Liver (tissue), 9 donors: ENCODE measurements around the gene IL21R. TPM values are rescaled to one million over a fixed set of nuclear protein-coding genes. Genes with fewer than 3 reads are reported as not detected.

ENCODE experiments used
- DNase-seq: peaks from one replicate; pipeline ENCODE4 v3.0.0-alpha.2; 2017; ENCODE audit warnings: low spot score
- H3K27ac ChIP-seq, 2 donors: one replicate each; pipeline ENCODE4 v1.7.0; 2013; ENCODE audit warnings: inconsistent platforms in 2 of 2, low read length in 2 of 2, control low read depth in 1 of 2, low read depth in 1 of 2, mild to moderate bottlenecking in 1 of 2
- H3K27me3 ChIP-seq, 4 donors: one replicate each; pipeline versions ENCODE4 v1.6.1 to v1.7.0; 2013; ENCODE audit warnings: low read length in 3 of 4, inconsistent platforms in 1 of 4, mild to moderate bottlenecking in 1 of 4, moderate library complexity in 1 of 4; ENCODE audit not compliant: control insufficient read depth in 4 of 4, insufficient read depth in 4 of 4
- H3K36me3 ChIP-seq, 4 donors: one replicate each; pipeline versions ENCODE4 v1.6.1 to v1.7.0; 2013; ENCODE audit warnings: low read length in 3 of 4, mild to moderate bottlenecking in 3 of 4, low read depth in 1 of 4, moderate library complexity in 1 of 4; ENCODE audit not compliant: control insufficient read depth in 4 of 4, insufficient read depth in 3 of 4
- H3K4me1 ChIP-seq, 4 donors: one replicate each; pipeline versions ENCODE4 v1.6.1 to v1.7.0; 2013; ENCODE audit warnings: low read length in 3 of 4, mild to moderate bottlenecking in 3 of 4, moderate library complexity in 1 of 4; ENCODE audit not compliant: control insufficient read depth in 4 of 4, insufficient read depth in 4 of 4
- H3K4me3 ChIP-seq, 3 donors: one replicate each; pipeline versions ENCODE4 v1.6.1 to v1.7.0; 2013; ENCODE audit warnings: low read length in 3 of 3, control low read depth in 1 of 3, low read depth in 1 of 3, mild to moderate bottlenecking in 1 of 3
- H3K9ac ChIP-seq, 2 donors: one replicate each; pipeline ENCODE4 v1.7.0; 2013; ENCODE audit warnings: low read length in 2 of 2, mild to moderate bottlenecking in 2 of 2, moderate library complexity in 2 of 2, control low read depth in 1 of 2, low read depth in 1 of 2
- H3K9me3 ChIP-seq, 4 donors: one replicate each; pipeline versions ENCODE4 v1.6.1 to v1.7.0; 2013; ENCODE audit warnings: low read length in 3 of 4; ENCODE audit not compliant: control insufficient read depth in 4 of 4
- EGR1 ChIP-seq, 2 donors: IDR thresholded peaks; 2 replicates each; pipeline ENCODE4 v1.6.1; 2016 to 2018; ENCODE audit warnings: antibody characterized with exemption in 2 of 2, low read depth in 2 of 2
- FOXA1 ChIP-seq: IDR thresholded peaks from 2 replicates; pipeline ENCODE4 v1.6.1; 2016; ENCODE audit warnings: antibody characterized with exemption
- FOXA2 ChIP-seq: IDR thresholded peaks from 2 replicates; pipeline ENCODE4 v1.6.1; 2016; ENCODE audit warnings: antibody characterized with exemption
- GABPA ChIP-seq, 2 donors: IDR thresholded peaks in 1 of 2; conservative IDR thresholded peaks in 1 of 2; 2 replicates each; pipeline ENCODE4 v1.6.1; 2016; ENCODE audit warnings: antibody characterized with exemption in 2 of 2, mild to moderate bottlenecking in 1 of 2, moderate library complexity in 1 of 2
- HNF4G ChIP-seq: IDR thresholded peaks from 2 replicates; pipeline ENCODE4 v1.6.1; 2016; ENCODE audit warnings: antibody characterized with exemption
- JUND ChIP-seq, 2 donors: IDR thresholded peaks; 2 replicates each; pipeline ENCODE4 v1.6.1; 2016; ENCODE audit warnings: antibody characterized with exemption in 2 of 2
- NR2F2 ChIP-seq: IDR thresholded peaks from 2 replicates; pipeline ENCODE4 v1.6.1; 2016; ENCODE audit warnings: antibody characterized with exemption
- RAD21 ChIP-seq, 2 donors: IDR thresholded peaks; 2 replicates each; pipeline ENCODE4 v1.6.1; 2016; ENCODE audit warnings: antibody characterized with exemption in 2 of 2, mild to moderate bottlenecking in 2 of 2
- TAF1 ChIP-seq: conservative IDR thresholded peaks from 2 replicates; pipeline ENCODE4 v1.6.1; 2016; ENCODE audit warnings: antibody characterized with exemption, mild to moderate bottlenecking
- YY1 ChIP-seq: IDR thresholded peaks from 2 replicates; pipeline ENCODE4 v1.6.1; 2016; ENCODE audit warnings: antibody characterized with exemption, mild to moderate bottlenecking
- WGBS: extraction: QIAGEN DNeasy Blood & Tissue Kit; methylation state at CpG from one replicate; pipeline ENCODE4 v1.1.7; 2013; 5-methylcytosine and 5-hydroxymethylcytosine counted together
- polyA plus RNA-seq, 2 donors: library from polyadenylated mRNA; stranded (reverse) in 1 of 2; unstranded in 1 of 2; fragments of 200-250 nt in 1 of 2; fragments of >200 nt in 1 of 2; fragmentation: Nextera tagmentation in 1 of 2; extraction: Ambion mirVana in 1 of 2; gene quantifications; one replicate each; pipeline versions ENCODE4 v1.2.1 to v1.2.3, GENCODE V29; 2013 to 2015
- total RNA-seq, 2 donors: library from RNA; depleted of rRNA; stranded (reverse); fragments of >200 nt; gene quantifications; one replicate each; pipeline ENCODE4 v1.2.3, GENCODE V29; 2014
- TF ChIP-seq, protein P1 (sequence below): IDR thresholded peaks from 2 replicates; pipeline ENCODE4 v1.6.1; 2016; ENCODE audit warnings: antibody characterized with exemption, mild to moderate bottlenecking
- TF ChIP-seq, protein P2 (sequence below): fragments of 150-350 bp; IDR thresholded peaks from 2 replicates; pipeline ENCODE4 v1.5.1; 2017; ENCODE audit warnings: improper control_type of control experiment, low read depth, low read length; ENCODE audit not compliant: missing input control
- TF ChIP-seq, protein P3 (sequence below): IDR thresholded peaks from 2 replicates; pipeline ENCODE4 v1.6.1; 2016; ENCODE audit warnings: antibody characterized with exemption
- TF ChIP-seq, protein P4 (sequence below): IDR thresholded peaks from 2 replicates; pipeline ENCODE4 v1.6.1; 2016; ENCODE audit warnings: antibody characterized with exemption
- TF ChIP-seq, protein P5 (sequence below): IDR thresholded peaks from 2 replicates; pipeline ENCODE4 v1.6.1; 2016; ENCODE audit warnings: antibody characterized with exemption
- donor health status: healthy.
- donor health status: healthy.
- donor health status: healthy.
- donor health status: healthy.
- donor health status: healthy.

Gene IL21R
- total and polyA plus RNA-seq, 4 donors: 0.19 to 0.84 (median 0.39) TPM

DNA sequence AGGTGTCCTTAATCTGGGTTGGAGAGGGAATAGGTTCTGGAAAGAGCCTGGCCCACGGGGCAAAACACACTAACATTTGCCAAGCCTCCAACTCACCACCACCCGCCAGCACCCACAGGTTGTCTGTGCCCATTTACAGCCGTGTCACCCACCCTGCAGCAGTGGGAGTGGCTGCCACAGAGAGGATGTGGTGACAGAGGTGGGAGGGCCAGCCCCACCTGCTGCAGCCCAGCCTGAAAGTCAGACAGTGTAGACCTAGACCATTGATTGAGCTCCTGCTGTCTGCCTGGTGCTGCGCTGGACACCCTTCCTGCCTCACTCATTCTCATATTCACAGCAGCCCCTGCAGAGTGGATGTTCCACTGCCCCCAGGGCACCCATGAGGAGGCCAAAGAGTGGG lies 44.7 kb downstream of the IL21R start:
- no peak overlapping the region for H3K9ac ChIP-seq
- no peak overlapping the region for H3K27ac ChIP-seq
- TF ChIP-seq, protein P1, sequence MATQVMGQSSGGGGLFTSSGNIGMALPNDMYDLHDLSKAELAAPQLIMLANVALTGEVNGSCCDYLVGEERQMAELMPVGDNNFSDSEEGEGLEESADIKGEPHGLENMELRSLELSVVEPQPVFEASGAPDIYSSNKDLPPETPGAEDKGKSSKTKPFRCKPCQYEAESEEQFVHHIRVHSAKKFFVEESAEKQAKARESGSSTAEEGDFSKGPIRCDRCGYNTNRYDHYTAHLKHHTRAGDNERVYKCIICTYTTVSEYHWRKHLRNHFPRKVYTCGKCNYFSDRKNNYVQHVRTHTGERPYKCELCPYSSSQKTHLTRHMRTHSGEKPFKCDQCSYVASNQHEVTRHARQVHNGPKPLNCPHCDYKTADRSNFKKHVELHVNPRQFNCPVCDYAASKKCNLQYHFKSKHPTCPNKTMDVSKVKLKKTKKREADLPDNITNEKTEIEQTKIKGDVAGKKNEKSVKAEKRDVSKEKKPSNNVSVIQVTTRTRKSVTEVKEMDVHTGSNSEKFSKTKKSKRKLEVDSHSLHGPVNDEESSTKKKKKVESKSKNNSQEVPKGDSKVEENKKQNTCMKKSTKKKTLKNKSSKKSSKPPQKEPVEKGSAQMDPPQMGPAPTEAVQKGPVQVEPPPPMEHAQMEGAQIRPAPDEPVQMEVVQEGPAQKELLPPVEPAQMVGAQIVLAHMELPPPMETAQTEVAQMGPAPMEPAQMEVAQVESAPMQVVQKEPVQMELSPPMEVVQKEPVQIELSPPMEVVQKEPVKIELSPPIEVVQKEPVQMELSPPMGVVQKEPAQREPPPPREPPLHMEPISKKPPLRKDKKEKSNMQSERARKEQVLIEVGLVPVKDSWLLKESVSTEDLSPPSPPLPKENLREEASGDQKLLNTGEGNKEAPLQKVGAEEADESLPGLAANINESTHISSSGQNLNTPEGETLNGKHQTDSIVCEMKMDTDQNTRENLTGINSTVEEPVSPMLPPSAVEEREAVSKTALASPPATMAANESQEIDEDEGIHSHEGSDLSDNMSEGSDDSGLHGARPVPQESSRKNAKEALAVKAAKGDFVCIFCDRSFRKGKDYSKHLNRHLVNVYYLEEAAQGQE: no peak
- TF ChIP-seq, protein P2, sequence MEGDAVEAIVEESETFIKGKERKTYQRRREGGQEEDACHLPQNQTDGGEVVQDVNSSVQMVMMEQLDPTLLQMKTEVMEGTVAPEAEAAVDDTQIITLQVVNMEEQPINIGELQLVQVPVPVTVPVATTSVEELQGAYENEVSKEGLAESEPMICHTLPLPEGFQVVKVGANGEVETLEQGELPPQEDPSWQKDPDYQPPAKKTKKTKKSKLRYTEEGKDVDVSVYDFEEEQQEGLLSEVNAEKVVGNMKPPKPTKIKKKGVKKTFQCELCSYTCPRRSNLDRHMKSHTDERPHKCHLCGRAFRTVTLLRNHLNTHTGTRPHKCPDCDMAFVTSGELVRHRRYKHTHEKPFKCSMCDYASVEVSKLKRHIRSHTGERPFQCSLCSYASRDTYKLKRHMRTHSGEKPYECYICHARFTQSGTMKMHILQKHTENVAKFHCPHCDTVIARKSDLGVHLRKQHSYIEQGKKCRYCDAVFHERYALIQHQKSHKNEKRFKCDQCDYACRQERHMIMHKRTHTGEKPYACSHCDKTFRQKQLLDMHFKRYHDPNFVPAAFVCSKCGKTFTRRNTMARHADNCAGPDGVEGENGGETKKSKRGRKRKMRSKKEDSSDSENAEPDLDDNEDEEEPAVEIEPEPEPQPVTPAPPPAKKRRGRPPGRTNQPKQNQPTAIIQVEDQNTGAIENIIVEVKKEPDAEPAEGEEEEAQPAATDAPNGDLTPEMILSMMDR: no peak
- TF ChIP-seq FOXA2: no peak
- no peak for TF ChIP-seq FOXA1
- TF ChIP-seq EGR1 (IDR thresholded peaks at IDR 0.05; ENCODE audit: low read depth in 2 of 2): no peak
- TF ChIP-seq RAD21 (IDR thresholded peaks at IDR 0.05): no peak
- no peak for TF ChIP-seq HNF4G
- no peaks in the 10 kb centered on the region for H3K27me3 ChIP-seq
- DNase-seq: no peak
- peaks cover 0 to 13% (median 3%) of the 10 kb centered on the region in 4 donors for H3K9me3 ChIP-seq
- no peaks in the 10 kb centered on the region for H3K4me1 ChIP-seq
- WGBS: 81% methylated on average over 4 of the region's 4 CpGs
- no peak overlapping the region for H3K4me3 ChIP-seq
- no peaks in the 10 kb centered on the region for H3K36me3 ChIP-seq

DNA sequence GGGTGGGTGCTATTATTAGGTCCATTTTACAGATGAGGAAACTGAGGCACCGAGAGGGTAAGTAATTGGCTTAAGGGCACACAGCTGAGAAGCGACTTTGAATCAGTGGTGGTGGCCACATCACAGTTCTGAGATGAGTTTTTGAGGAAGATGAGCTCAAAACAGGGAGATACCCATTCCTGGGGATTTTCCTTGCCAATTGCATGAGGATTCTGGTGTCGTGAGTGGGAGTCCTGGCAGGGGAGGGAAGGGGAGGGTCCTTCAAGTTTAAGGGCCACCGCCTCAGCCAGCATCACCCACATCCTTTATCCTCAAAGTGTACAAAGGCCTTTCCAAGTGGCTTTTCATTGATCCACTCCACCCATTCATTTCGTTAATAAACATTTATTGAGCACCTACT lies 45.3 kb downstream of the IL21R start:
- Histone ChIP-seq H3K4me1 (no peaks in the 10 kb centered on the region), H3K9ac (no peak overlapping the region), H3K9me3 (peaks cover 0 to 13% (median 3%) of the 10 kb centered on the region in 4 donors), H3K4me3 (no peak overlapping the region), H3K27ac (no peak overlapping the region), H3K27me3 (no peaks in the 10 kb centered on the region), H3K36me3 (no peaks in the 10 kb centered on the region)
- TF ChIP-seq, protein P3, sequence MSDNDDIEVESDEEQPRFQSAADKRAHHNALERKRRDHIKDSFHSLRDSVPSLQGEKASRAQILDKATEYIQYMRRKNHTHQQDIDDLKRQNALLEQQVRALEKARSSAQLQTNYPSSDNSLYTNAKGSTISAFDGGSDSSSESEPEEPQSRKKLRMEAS: no peak
- TF ChIP-seq NR2F2 (no peak), TAF1 (no peak), YY1 (no peak), EGR1 (IDR thresholded peaks at IDR 0.05; ENCODE audit: low read depth in 2 of 2) (no peak), FOXA1 (no peak), FOXA2 (no peak), JUND (IDR thresholded peaks at IDR 0.05) (no peak), HNF4G (no peak), GABPA (IDR thresholded peaks at IDR 0.05 in 1 of 2, conservative IDR thresholded peaks at IDR 0.05 in 1 of 2) (no peak)
- TF ChIP-seq, protein P4, sequence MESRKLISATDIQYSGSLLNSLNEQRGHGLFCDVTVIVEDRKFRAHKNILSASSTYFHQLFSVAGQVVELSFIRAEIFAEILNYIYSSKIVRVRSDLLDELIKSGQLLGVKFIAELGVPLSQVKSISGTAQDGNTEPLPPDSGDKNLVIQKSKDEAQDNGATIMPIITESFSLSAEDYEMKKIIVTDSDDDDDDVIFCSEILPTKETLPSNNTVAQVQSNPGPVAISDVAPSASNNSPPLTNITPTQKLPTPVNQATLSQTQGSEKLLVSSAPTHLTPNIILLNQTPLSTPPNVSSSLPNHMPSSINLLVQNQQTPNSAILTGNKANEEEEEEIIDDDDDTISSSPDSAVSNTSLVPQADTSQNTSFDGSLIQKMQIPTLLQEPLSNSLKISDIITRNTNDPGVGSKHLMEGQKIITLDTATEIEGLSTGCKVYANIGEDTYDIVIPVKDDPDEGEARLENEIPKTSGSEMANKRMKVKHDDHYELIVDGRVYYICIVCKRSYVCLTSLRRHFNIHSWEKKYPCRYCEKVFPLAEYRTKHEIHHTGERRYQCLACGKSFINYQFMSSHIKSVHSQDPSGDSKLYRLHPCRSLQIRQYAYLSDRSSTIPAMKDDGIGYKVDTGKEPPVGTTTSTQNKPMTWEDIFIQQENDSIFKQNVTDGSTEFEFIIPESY: no peak
- TF ChIP-seq, protein P5, sequence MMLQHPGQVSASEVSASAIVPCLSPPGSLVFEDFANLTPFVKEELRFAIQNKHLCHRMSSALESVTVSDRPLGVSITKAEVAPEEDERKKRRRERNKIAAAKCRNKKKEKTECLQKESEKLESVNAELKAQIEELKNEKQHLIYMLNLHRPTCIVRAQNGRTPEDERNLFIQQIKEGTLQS: no peak
- TF ChIP-seq, protein P1: no peak
- WGBS: 92% methylated on average over 5 of the region's 5 CpGs
- no peak for DNase-seq
